ENCODE results near the gene SERPINA12.
A peak's percentile ranks its signal among the peaks of the same experiment; 100 is the strongest.

The SERPINA12 gene

GRCh38 chr14:94509356-94509755, at the start of gene SERPINA12:
SERPINA12 (minus strand) TSS chr14:94509469; CDS start chr14:94498397, 11,072 bp downstream.
- DNase-seq, result no peak

DNA sequence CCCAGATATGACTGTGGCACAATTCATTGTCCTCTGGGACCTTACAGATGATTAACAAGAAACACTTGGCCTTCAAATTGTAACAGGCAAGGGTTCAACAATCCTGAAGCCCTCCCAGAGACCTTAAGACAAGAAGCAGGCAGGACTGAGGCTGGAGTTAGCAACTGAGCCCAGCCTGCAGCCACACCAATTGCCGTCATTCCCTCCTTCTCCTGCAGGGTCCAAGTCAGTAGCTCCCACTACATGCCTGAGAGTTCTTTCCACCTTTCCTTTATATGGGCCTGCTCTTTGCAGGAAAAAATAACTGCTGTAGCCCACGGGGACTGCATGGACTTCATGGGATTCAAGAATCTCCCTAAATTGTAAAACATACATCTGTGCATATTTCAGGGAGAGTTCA, 49.6 kb upstream of the SERPINA12 start:
- no peak for DNase-seq

- no peak for DNase-seq
These were observed 48.1 kb upstream of the SERPINA12 start for GRCh38 chr14:94557327-94557726.

DNA sequence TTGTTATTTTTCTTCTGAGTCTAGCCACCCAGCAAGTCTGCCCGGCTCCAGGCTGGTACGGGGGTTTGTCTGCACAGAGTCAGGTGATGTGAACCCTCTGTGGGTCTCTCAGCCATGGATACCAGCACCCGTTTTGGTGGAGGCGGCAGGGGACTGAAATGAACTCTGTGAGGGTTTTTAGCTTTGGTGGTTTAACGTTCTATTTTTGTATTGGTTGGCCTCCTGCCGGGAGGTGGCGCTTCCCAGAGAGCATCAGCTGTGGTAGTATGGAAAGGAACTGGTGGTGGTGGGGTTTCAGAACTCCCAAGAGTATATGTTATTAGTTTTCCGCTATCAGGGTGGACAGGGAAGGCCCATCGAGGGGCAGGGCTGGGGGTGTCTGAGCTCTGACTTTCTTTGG, 46.7 kb upstream of the SERPINA12 start:
- DNase-seq, result no peak

- DNase-seq, result no peak
These were observed 40.8 kb upstream of the SERPINA12 start for GRCh38 chr14:94550041-94550440.

DNA sequence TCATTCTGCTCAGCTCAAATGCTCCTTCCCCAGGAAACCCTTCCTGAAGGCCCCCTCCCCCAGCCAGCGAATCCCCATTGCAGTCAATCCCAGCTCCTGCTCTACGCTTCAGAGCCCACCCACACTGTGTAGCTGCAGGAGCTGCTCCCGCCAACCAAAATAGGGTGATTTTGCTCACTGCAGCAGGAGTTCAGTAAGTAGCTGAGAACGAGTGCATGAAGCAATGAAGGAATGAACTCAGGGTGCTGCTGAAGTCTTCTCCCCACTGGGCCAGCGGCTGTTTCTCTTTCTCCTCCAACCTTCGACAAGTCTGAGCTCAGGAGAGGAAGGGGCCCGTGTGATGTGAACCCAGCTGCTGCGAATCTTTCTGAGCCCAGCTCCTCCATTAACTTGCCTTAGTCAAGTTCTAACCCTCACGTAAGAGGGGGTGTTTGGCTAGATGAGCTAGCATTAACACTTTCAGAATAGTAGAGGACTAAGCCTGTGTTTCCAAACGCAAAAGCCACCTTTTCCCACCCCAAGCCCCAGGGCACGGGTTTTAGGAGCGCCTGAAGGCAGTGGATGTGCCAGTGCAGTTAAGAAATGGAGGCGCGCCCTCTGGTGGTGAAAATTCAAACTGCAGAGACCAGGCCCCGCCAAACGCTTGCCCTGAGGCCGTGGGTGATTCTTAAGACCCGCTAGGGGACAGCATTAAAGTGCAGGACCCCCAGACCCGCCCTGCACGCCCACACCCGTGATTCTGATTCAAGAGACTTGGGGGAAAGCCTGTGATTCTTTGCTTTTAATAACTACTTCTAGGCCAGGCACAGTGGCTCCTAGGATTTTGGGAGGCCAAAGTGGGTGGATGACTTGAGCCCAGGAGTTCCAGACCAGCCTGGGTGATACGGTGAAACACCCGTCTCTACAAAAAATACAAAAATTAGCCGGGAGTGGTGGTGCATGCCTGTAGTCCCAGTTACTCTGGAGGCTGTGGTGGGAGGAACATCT, 40.0 kb upstream of the SERPINA12 start:
- peak; percentile 6 for DNase-seq

DNA sequence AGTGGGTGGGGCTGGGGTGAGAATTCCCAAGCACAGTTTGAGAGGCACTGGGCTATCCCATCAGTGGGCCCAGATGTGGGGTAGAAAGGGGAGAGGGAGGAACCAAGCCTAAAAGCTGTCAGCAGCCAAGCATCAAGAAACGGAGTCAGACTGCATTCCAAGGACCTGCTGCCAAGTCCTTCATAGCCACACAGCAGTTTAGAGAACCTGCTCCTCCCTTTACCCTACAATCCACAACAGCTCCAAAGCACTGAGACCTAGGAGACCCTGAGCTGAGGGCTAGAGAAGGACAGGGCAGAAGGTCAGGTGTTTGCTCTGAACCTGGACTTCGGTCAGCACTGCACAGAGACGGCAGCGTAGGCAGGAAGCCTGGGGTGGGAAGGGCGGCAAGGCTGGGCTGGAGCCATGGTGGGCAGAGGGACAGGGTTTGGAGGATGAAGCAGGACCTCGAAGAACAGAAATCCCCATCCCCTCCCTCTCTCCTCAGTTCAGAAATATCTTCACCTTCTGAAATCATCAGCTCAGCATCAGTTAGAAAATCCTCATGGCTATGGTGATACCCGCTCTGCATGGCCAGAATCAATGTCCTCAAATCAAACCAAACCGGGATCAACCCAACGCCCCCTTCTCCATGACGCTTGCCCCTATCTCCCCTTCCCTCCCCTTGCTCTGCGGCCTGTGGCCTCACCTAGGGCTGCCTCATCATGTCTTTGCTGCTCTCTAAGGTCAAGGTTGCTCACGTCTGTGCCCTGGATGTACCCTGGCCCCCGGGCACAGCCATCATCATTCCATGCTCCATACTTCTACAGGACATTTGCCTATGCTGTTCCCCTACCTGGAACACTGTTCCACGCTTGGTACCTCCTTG, 39.1 kb upstream of the SERPINA12 start:
- no peak for DNase-seq

GRCh38 chr14:94547726-94548125, 38.5 kb upstream of the SERPINA12 start:
- no peak for DNase-seq

- no peak for DNase-seq
These were observed 37.9 kb upstream of the SERPINA12 start for GRCh38 chr14:94547151-94547680.

- DNase-seq, result no peak
These were observed 36.0 kb upstream of the SERPINA12 start for GRCh38 chr14:94545131-94545841.

DNA sequence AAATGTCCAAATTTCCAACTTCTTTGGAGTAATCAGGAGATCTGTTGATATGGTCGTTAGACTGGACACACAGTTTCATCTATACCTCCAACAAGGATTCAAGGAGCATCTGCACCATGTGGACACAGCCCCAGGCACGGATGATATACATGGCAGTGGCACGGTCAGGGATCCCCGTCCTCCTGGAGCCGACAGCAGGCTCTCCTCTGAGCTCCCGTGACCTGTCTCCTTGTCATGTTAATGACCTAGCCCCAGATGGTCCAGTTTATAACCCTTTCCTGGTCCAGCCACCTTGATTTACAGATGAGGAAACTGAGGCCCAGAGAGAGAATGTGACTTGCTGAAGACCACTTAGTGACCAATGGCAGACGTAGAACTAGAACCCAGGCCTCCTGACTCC, 35.5 kb upstream of the SERPINA12 start:
- no peak for DNase-seq

DNA sequence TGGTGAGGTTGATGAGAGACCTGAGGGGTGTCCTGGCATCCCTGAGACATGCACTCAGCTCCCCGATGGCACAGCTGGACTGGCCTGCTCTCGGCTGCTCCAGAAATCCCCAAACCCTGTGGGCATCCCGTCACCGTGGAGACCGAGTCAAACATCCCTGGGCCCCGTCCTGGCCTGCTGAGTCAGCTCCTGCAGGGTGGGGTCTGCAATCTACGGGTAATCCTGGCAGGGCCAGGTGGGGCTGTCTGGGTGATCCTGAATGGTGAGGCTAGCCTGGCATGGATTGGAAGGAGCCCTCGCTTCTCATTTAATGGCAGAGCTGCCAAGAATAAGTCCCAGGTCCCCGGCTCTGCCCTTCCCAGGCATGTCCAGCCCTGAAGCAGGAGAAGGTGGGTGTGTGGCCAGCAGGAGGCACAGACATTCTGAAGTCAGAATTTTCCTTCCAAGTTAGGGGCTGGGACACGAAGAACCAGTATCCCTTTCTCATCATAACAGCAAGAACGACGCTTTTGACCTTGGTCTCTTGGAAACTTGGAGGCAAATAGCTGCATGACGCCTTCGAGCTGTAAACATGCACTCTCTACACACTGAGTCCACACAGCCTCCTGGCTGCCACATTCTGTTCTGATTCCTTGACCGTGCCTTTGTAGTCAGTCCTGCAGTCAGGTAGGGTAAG, 34.3 kb upstream of the SERPINA12 start:
- DNase-seq, result no peak

GRCh38 chr14:94542811-94543440, 33.7 kb upstream of the SERPINA12 start:
- DNase-seq, result no peak

- no peak for DNase-seq
These were observed 33.0 kb upstream of the SERPINA12 start for GRCh38 chr14:94542111-94542810.

DNA sequence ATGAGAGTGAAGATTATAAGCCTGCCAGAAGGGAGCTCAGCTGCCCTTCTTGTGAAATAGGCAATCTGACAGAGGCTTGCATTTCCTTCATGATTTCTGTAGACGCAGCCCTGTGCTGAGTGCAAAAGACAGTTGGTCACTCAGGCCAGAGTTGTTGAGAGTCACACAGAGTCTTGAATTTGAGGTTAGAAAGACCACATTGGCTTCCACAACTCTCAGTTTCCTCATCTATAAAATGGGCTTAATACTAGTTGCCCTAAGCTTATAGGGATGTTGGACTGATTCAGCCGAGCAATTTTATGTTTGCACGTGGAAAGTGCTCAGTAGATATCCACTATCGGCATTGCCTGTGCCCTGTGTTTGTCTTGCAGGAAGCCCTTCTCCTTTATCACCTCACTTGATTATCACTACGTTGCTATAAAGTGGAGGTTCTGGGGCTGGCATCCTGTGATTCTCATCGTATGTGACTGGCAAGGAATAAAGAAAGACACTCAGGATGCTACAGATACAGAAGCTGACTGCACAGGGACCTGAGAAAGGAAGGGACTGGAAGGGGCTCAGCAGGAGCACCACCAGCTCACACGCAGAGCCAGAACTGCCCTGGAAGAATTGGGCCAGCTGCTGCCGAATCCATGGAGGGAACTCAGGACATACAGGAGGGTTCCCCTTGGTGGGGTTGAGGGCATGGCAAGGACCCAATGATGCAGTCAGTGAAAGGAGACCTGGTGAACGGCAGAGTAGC, 32.1 kb upstream of the SERPINA12 start:
- no peak for DNase-seq

DNA sequence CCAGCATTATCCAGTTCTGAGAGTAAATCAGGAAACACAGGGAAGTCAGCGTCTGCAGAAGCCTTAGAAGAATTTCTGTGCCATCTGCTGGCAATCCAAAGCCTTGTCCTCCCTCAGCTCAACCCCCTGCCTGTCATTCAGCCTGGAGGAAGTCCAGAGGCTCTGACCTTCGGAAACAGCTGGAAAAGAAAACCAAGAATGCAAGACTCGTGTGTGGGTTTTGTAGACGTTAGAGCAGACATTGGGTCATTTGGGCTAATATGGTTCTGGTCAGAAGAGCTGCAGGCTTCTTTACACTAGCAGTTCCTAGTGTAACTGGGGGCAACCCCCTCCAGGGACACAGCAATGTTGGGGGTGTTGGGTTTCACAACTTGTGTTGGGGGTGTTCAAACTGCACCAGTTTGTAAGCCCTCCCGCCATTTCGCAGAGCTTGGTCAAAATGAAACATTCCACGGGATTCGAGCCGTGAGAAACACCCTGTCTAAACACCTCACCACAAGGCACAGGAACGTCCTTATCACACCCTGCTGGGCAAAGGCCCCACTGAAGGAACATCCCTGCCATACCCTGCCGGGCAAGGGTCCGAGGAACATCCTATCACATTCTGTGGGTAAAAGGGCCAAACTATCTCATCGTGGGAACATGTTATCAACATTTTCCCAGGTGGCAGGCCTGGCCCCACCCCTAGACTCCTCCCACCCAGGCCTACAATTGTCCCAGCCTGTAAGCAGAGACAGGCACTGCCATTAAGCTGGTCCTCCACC, 30.9 kb upstream of the SERPINA12 start:
- no peak for DNase-seq

- no peak for DNase-seq
These were observed 29.9 kb upstream of the SERPINA12 start for GRCh38 chr14:94539181-94539580.

DNA sequence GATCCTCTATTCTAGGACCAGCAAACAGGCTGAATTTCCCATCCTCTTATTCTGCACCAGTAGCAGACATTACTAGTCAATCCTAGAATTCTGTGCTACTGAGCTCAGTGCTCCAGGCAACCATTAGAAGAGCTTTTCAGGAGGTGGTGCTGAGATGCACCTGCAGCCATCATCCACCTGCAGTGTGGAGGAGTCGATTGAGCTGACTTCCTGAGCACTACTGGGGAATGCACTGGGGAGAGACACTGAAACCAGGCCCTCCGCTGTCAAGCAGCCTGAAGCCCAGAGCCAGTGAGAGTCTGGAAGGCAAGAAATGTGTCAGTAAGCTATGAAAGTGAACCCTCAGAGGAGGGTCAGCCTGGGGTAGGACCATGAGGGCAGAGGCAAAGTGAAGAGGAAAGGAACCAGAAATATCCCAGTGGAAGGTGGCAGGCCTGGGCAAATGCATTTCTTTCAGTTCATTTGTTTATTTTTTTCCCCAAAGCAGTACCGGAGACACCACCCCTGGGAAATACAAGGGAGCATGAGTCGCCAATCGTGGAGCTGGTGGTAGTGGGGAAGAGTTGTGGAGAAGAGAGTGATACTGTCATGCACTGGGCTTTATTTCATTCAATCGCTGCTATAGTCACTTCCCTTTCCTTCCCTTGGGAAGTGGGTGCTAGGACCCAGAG, 28.9 kb upstream of the SERPINA12 start:
- no peak for DNase-seq

DNA sequence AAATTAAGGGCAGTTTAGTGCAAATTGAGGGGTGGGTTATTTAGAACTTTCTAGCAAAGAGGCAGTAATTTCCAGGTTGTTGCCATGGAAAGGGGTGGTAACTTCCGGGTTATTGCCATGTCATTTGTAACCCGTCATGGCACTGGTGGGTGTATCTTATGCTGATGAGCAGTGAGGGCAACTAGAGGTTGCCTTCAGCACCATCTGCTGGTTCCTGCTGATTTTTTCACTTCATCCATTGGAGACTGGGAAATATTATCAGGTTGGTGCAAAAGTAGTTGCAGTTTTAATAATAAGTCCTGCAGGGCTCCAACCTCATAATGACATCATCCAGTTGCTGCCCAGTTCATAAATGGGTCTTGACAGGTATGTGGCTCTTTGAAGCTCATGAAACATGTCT, 27.6 kb upstream of the SERPINA12 start:
- DNase-seq, result no peak
